Neural cell (in vitro differentiated cells): ENCODE data around the gene TMEM120A. TPM values are rescaled to one million over a fixed set of nuclear protein-coding genes. Genes with fewer than 3 reads are reported as not detected.

ENCODE experiments used
- H2AFZ ChIP-seq: fragments of 200-600, 300-800 bp; sonication (generic), shearing (Covaris generic); 2 replicates; pipeline ENCODE4 v1.6.0; 2014; ENCODE audit warnings: low read depth, mild to moderate bottlenecking, antibody characterized with exemption, low read length, moderate library complexity
- H3F3A ChIP-seq: fragments of 200-600 bp; shearing (Covaris generic); 2 replicates; pipeline ENCODE4 v1.6.1; 2016; ENCODE audit warnings: mild to moderate bottlenecking, moderate library complexity, mixed read lengths, antibody characterized with exemption, low read length; ENCODE audit not compliant: insufficient read depth, poor library complexity, severe bottlenecking
- H3K27ac ChIP-seq: fragments of 200-600, 300-800 bp; sonication (generic), shearing (Covaris generic); 2 replicates; pipeline ENCODE4 v1.5.1; 2014; ENCODE audit warnings: mild to moderate bottlenecking, low read length, moderate library complexity
- H3K27me3 ChIP-seq: fragments of 300-800, 200-600 bp; sonication (generic), shearing (Covaris generic); 2 replicates; pipeline ENCODE4 v1.6.0; 2014; ENCODE audit warnings: mild to moderate bottlenecking, low read depth, low read length, moderate library complexity; ENCODE audit not compliant: insufficient read depth
- H3K36me3 ChIP-seq: fragments of 300-800, 200-600 bp; sonication (generic), shearing (Covaris generic); 2 replicates; pipeline ENCODE4 v1.5.1; 2014; ENCODE audit warnings: mild to moderate bottlenecking, antibody characterized with exemption, low read length, moderate library complexity; ENCODE audit not compliant: insufficient read depth
- H3K4me2 ChIP-seq: fragments of 300-800, 200-600 bp; sonication (generic), shearing (Covaris generic); 2 replicates; pipeline ENCODE4 v1.6.0; 2014; ENCODE audit warnings: mild to moderate bottlenecking, low read length
- H3K4me3 ChIP-seq: fragments of 300-800, 200-600 bp; sonication (generic), shearing (Covaris generic); 2 replicates; pipeline ENCODE4 v1.5.1; 2014; ENCODE audit warnings: mild to moderate bottlenecking, low read length, moderate library complexity
- H3K79me2 ChIP-seq: fragments of 200-600 bp; shearing (Covaris generic); replicated peaks from 2 replicates; pipeline ENCODE4 v1.6.0; 2014; ENCODE audit warnings: mild to moderate bottlenecking, low read length, moderate library complexity; ENCODE audit not compliant: insufficient read depth
- H3K9ac ChIP-seq: fragments of 300-800, 200-600 bp; sonication (generic), shearing (Covaris generic); 2 replicates; pipeline ENCODE4 v1.6.1; 2016; ENCODE audit warnings: mild to moderate bottlenecking, low read length, mixed read lengths
- H3K9me2 ChIP-seq: fragments of 200-600 bp; shearing (Covaris generic); 2 replicates; pipeline ENCODE4 v1.6.1; 2016; ENCODE audit warnings: mild to moderate bottlenecking, low read length, mixed read lengths; ENCODE audit not compliant: insufficient read depth
- H3K9me3 ChIP-seq: fragments of 200-600, 300-800 bp; sonication (generic), shearing (Covaris generic); 2 replicates; pipeline ENCODE4 v1.6.1; 2016; ENCODE audit warnings: mild to moderate bottlenecking, mixed run types, low read length, moderate library complexity, mixed read lengths
- H4K20me1 ChIP-seq: fragments of 200-600 bp; shearing (Covaris generic); 2 replicates; pipeline ENCODE4 v1.6.1; 2016; ENCODE audit warnings: mild to moderate bottlenecking, mixed run types; ENCODE audit not compliant: insufficient read depth
- CTCF ChIP-seq: fragments of 450-650 bp; IDR thresholded peaks from 2 replicates; pipeline ENCODE4 v1.5.1; 2014; ENCODE audit warnings: antibody characterized with exemption, mild to moderate bottlenecking, moderate library complexity; ENCODE audit not compliant: poor library complexity, severe bottlenecking
- EP300 ChIP-seq: fragments of 450-650 bp; conservative IDR thresholded peaks from 2 replicates; pipeline ENCODE4 v1.6.1; 2014; ENCODE audit warnings: antibody characterized with exemption, mild to moderate bottlenecking, moderate library complexity; ENCODE audit not compliant: poor library complexity, severe bottlenecking
- EZH2 ChIP-seq: fragments of 200-600, 300-800 bp; shearing (Covaris generic), sonication (generic); IDR thresholded peaks from 2 replicates; pipeline ENCODE4 v1.6.1; 2014; ENCODE audit warnings: antibody characterized with exemption, low read length, borderline replicate concordance, mild to moderate bottlenecking; ENCODE audit not compliant: insufficient read depth, poor library complexity, severe bottlenecking
- MXI1 ChIP-seq: fragments of 450-650 bp; conservative IDR thresholded peaks from 2 replicates; pipeline ENCODE4 v1.6.1; 2014; ENCODE audit warnings: antibody characterized with exemption, mild to moderate bottlenecking; ENCODE audit not compliant: poor library complexity, severe bottlenecking
- POLR2AphosphoS5 ChIP-seq: IDR thresholded peaks from 2 replicates; pipeline ENCODE4 v1.6.1; 2012
- RAD21 ChIP-seq: fragments of 450-650 bp; conservative IDR thresholded peaks from 2 replicates; pipeline ENCODE4 v1.6.1; 2014; ENCODE audit warnings: antibody characterized with exemption, mild to moderate bottlenecking, moderate library complexity
- REST ChIP-seq: IDR thresholded peaks from 2 replicates; pipeline ENCODE4 v1.6.1; 2012; ENCODE audit warnings: borderline replicate concordance
- SMC3 ChIP-seq: fragments of 450-650 bp; conservative IDR thresholded peaks from 2 replicates; pipeline ENCODE4 v1.6.1; 2014; ENCODE audit warnings: antibody characterized with exemption, mild to moderate bottlenecking, moderate library complexity; ENCODE audit not compliant: poor library complexity
- TAF1 ChIP-seq: IDR thresholded peaks from 2 replicates; pipeline ENCODE4 v1.6.1; 2012; ENCODE audit warnings: low read depth
- polyA plus RNA-seq: library from polyadenylated mRNA; depleted of rRNA; stranded (reverse); fragments of >200 nt; gene quantifications from 2 replicates; pipeline ENCODE4 v1.2.3, GENCODE V29; 2014

Gene TMEM120A
- polyA plus RNA-seq, 1 donor from 2014 or later = 39.1 TPM

- H3K9me2 ChIP-seq = no peaks in the 10 kb centered on the region
- H3K4me3 ChIP-seq = no peak overlapping the region
- H3K79me2 ChIP-seq = no peaks in the 10 kb centered on the region
- no peaks in the 10 kb centered on the region for H3K27me3 ChIP-seq
- H3K9me3 ChIP-seq = no peaks in the 10 kb centered on the region
- H3K36me3 ChIP-seq = peaks cover 6% of the 10 kb centered on the region
- no peak overlapping the region for H3K4me2 ChIP-seq
- no peak overlapping the region for H3K27ac ChIP-seq
- TF ChIP-seq CTCF (no peak), EZH2 (no peak), SMC3 (no peak), REST (no peak), RAD21 (no peak), TAF1 (no peak), POLR2AphosphoS5 (no peak), MXI1 (no peak), EP300 (no peak)
- no peaks in the 10 kb centered on the region for H4K20me1 ChIP-seq
- no peaks in the 10 kb centered on the region for H3F3A ChIP-seq
- no peak overlapping the region for H2AFZ ChIP-seq
- H3K9ac ChIP-seq = no peak overlapping the region
These were observed 8.4 kb upstream of the TMEM120A start for GRCh38 chr7:76002822-76003221.

- no peaks in the 10 kb centered on the region for H3K79me2 ChIP-seq
- no peaks in the 10 kb centered on the region for H3K9me2 ChIP-seq
- no peaks in the 10 kb centered on the region for H3K27me3 ChIP-seq
- H2AFZ ChIP-seq = no peak overlapping the region
- H4K20me1 ChIP-seq = no peaks in the 10 kb centered on the region
- no peaks in the 10 kb centered on the region for H3K9me3 ChIP-seq
- H3F3A ChIP-seq = no peaks in the 10 kb centered on the region
- no peak overlapping the region for H3K9ac ChIP-seq
- H3K4me2 ChIP-seq = no peak overlapping the region
- H3K36me3 ChIP-seq = peaks cover 6% of the 10 kb centered on the region
- H3K27ac ChIP-seq = no peak overlapping the region
- TF ChIP-seq MXI1 (no peak), TAF1 (no peak), SMC3 (no peak), CTCF (no peak), EZH2 (no peak), EP300 (no peak), RAD21 (no peak), POLR2AphosphoS5 (no peak), REST (no peak)
- no peak overlapping the region for H3K4me3 ChIP-seq
These were observed 7.7 kb upstream of the TMEM120A start for GRCh38 chr7:76002139-76002538.
